ENCODE results near the gene CR1. TPM values are rescaled to one million over a fixed set of nuclear protein-coding genes. Genes with fewer than 3 reads are reported as not detected.

CR1 gene
- not detected in 2 replicates for total RNA-seq

DNA sequence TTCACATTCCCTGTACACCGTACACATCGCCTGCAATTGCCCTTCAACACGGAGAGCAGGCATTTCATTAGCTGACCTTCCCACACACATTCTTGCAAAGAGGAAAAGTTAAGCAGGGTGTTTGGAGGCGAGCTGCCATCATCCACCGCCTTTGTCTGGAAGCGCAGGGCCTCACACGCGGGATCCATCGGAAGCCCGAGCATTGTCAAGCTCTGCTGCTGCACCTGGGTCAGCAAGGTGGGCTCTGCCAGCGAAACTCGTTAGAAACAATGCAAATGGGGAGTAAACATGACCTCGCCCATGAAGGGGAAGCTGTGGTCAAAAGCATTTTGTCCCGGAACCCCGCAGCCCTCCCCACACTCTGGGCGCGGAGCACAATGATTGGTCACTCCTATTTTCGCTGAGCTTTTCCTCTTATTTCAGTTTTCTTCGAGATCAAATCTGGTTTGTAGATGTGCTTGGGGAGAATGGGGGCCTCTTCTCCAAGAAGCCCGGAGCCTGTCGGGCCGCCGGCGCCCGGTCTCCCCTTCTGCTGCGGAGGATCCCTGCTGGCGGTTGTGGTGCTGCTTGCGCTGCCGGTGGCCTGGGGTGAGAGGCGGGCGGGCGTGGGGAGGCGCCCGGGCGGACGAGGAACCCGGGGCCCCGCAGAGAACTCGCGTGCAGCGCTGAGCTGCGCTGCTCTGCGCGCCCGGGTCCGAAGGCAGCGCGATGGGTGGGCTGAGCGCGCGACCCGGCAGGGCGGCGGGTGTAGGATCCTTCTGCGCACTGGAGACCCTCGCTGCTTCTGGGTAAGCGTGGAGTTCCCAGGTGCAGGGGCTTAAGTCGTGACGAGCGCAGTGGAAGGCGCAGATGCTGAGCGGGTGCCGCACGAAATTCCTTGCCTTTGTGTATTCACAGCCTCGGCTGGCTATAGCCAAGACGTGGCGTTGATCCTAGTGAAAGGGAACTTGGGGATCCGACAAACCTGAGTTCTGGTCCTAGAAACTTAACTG is at the start of gene CR1:
CR1 (plus strand) TSS at position 357 of the 992 bp plus-strand sequence; CDS start at position 468, 111 bp downstream.

DNA sequence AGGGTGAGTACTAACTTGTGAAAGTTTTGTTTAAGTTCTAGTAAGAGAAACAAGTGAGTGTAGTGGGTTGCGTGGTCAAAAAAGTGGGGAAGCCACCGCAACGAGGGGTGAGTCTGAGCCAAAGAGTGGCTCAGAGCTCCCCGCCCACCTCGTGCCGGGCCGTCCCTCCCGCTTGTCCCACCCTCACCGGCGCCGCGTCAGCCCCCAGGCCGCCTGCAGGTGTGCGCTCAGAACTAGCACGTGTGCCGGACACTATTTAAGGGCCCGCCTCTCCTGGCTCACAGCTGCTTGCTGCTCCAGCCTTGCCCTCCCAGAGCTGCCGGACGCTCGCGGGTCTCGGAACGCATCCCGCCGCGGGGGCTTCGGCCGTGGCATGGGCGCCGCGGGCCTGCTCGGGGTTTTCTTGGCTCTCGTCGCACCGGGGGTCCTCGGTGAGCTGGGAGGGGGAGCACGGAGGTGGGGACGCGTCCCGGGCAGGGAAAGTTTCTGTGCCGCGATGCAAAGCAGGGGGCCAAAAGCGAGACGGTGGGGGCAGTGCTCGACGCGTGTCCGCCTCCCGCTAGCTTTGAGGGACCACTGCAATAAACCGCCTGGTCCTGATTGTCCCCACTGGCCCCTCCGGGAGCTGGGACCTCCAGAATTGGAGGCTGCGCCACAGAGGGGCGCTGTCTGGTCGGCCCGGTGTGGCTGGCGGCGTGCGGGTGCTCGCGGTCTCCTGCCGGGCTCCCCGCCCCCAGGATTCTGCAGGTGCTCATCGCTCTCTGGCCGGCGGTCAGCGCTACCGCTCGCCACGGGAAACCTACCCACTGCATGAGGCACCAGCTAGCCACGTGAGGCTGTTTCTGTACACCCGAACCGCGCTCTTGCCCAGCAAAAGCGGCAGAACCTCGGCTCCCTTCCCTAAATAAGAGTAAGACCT is 41.7 kb upstream of the CR1 start, which contains the start of gene CR2:
CR2 (plus strand) TSS at position 283 of the 919 bp plus-strand sequence; CDS start at position 374, 91 bp downstream.

DNA sequence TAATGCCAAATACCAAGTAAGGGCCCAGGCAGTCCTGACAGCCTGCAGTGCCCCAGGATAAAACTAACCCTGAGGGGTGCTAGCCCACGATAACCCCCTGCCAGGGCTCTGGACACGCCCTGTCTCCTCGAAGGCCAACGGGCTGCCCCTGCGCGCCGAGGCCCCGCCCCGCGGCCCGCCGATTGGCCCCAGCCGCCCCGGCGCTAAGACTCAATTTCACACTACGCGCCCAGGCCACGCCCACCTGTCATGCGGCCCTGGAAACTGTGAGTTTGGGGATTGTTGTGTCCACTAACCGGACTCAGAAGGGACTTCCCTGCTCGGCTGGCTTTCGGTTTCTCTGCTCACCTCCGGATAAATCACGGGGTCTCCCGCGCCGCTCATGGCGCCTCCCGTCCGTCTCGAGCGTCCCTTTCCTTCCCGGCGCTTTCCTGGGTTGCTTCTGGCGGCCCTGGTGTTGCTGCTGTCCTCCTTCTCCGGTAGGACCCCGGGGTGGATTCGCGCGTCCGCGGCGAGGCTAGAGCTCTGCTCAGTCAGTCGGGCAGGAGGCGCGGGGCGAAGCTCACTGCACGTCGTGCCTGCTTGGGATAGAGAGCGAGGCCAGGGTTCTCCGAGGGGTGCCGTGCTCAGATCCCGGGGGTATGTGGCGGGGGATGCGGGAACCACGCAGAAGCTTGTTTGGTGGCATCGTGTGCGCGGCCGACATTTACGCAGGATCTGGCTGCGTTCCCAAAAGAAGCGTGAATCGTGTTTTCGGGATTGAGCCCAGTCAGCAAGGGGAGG is 149.1 kb downstream of the CR1 start, which contains the start of gene CR1L:
CR1L (plus strand) TSS at position 282 of the 783 bp plus-strand sequence; CDS start at position 383, 101 bp downstream.

Other genes starting within 250 kb of the CR1 start
- gene CD55, start 174.5 kb upstream of the CR1 start, total RNA-seq = 41.3 and 75.8 TPM in 2 replicates
- not detected in 2 replicates for gene CR2, start 41.8 kb upstream of the CR1 start, total RNA-seq
- not detected in 2 replicates for gene CR1L, start 149.0 kb downstream of the CR1 start, total RNA-seq

Data from endothelial cell of coronary artery (primary cell).